Measurements from ENCODE around the gene POU3F1.

The POU3F1 gene

DNA sequence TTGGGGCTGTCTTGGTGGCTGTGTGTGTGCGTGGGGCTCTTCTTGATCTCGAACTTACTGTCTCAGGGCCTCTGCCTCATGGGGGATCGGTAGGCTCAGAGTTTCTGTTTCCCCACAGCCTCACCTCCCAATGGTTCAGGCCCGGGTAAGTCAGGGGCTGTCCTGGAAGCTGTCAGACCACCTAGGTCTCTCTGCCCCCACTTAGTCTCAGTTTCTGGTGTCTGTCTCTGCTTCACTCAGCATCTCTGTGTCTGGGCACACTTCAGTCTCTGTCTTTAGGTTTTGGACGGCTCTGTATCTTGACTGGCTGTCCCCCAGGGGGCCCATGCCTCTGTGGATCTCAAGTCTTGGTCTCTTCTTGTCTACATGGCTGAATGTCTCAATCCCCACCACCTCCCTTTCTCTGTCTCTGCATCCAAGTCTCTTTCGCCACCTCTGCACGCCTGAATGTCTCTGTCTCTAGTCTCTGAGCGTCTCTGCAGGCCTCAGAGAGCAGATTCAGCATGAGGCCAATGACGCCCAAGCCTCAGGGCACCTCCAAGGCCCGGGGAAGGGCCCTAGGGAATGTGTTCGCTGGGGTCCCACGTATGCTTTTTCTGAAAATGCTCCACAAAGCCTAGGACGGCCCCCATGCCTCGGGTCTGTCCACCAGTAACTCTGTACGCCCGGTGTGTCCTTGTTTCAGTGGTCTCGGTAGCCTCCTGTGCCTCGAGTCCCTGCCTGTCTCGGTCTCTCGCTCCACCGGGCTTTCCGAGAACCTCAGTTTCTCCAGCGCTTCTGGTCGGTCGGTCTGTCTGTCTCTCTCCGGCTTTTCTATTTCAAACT lies 42.1 kb downstream of the POU3F1 start:
- no peak for DNase-seq (ENCODE audit: low spot score)

DNA sequence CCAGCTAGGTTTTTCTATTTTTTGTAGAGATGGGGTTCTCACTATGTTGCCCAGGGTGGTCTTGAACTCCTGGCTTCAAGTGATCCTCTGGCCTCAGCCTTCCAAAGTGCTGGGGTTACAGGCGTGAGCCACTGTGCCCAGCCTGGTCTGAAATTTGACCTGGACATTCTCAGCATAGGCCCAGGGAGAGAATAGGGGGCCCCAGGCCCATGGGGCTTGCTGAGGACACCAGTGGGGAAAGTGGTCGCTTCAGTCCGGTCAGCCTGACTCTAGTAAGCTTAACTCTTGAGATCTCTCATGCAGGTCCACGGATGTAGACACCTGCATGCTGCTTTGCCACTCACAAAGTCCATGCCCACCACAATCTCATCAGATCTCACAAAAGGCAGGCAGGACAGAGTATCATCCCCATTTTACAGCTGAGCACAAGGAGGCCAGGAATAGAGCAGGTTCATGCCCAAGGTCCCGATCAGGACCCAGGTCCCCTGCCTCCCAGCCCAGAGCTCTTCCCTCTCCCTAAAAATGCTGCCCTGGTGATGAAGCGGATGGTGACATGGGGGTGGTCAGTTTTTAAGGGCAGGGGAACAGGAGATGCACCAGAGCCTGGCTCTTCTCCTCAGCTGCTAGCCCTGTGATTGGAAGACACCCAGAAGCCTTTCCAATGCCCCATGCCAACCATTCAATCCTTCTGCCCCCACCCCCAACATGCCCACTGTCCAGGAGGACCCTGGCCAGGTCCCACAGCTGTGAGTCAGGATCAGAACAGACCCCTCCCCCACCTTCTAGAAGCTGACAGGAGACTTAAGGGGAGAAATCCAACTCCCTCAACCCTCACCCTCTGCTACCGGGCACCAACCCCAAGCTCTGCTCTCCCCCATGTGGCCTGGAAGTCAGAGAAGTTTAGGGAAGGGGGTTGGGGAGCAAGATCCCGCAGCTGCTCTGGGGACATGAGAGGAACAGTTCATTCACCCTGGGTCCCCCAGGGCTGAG lies 43.0 kb downstream of the POU3F1 start:
- DNase-seq (ENCODE audit: low spot score): no peak

DNA sequence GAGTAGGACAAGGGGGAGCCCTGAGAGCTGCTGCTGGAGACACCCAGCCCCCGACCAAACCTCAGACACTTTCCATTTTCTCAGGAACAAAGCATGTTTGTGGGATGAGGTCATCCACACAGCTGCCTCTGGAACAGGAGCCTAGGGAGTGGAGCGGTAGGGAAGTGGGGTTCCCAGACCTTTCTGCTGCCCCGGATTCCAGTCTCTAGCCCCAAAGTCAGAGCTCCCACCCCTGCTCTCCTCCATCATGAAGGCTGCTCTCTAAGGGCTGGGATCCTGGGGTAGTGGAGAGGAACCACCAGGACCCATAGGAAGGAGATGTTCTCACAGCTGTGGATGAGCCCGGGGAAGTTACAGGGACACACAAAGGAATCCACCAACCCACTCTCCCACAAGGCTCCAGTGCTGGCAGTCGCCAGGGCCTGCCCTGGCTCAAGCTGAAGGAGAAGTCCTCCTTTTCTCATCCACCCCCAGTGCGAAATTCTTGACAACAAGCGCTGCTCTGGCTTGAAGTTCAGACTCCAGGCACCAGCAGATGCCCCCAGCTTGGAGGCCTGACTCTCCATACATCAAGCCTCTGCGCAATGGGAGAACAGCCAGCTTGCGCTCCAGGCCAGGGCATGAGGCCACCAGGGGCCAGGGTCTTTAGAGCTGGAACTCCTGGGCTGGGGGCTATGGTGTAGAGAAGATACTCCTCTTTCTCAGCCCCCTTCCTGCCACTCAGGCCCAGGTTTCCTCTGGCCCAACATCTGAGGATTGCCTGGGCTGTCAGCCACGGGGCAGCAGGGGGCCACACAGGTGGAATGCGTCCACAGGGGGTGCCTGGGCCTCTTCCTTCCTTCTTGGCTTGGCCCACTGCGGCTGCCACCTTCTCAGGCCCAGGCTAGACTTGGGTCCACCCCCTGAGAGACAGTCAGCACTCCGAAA lies 45.8 kb downstream of the POU3F1 start:
- no peak for DNase-seq (ENCODE audit: low spot score)

DNA sequence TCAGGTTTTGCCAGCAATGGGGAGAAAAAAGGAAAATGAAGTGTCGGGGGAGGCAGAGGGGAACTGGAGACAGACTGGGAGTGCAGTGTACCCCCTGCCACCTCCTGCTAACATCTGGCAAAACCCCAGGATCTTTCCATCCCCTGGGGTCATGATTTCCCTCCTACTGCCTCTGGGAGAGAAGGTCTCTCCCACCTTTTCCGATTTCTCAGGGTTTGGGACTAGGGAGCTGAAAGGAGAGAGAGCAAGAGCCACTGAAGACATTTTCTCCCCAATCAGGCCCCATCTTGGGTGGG lies 46.4 kb downstream of the POU3F1 start:
- DNase-seq (ENCODE audit: low spot score): no peak

DNA sequence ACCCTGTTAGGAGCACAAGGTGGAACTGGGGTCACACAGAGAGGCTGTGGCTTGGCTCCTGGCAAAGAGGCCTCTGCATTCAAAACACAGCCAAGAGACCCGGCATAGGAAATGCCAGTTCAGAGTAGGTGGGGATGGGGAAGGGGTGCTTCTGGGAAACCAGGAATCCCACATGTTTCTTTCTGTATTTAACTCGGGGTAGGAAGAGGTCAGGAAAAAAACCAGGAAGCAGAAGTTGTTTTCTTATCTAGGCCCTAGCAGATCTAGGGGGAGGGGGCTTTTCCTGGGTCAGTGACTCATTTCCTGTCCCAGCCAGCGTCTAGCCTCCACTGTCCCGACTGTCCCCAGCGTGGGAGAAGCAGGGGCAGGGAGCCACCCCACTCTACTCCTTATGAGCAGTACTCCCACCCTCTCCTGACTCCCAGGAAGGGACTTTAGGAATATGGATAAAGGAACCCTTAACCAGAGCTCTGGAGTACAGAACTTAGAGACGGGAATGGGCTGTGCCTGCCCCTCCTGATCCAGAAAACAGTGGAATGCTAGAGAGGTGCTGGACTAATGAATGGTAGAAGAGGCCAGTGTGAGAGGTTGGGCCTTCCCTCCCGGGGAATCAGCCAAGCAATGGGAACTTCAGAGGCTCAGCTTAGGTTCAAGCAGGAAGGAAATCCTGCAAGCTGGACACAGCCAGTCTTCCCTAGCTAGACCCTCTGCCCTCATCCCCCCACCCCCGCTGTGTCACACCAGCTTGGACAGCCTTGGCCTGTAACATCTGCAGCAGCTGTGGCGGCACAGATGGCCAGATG lies 47.0 kb downstream of the POU3F1 start:
- no peak for DNase-seq (ENCODE audit: low spot score)

DNA sequence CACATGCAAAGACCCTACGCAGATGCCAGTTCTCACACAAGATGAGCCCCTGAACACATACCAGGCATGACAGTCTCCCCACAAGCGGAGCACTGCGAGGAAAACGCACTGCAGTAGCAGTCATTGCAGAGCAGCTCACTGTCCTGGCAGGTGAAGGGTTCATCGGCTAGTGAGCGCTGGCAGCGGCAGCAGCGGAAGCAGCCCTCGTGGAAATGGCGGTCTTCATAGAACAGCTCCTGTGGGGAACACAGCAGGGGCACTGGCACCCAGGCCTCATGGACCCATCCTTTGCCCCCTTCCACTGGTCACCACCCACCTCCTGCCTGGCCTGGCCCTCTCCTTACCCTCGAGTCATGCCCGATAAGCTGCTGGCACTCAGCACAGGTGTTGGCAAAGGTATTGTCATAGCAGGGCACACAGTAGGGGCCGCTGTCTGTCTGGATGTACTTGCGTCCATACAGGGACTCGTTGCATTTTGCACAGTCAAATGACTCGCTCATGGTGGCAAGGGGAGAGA lies 47.6 kb downstream of the POU3F1 start:
- no peak for DNase-seq (ENCODE audit: low spot score)

DNA sequence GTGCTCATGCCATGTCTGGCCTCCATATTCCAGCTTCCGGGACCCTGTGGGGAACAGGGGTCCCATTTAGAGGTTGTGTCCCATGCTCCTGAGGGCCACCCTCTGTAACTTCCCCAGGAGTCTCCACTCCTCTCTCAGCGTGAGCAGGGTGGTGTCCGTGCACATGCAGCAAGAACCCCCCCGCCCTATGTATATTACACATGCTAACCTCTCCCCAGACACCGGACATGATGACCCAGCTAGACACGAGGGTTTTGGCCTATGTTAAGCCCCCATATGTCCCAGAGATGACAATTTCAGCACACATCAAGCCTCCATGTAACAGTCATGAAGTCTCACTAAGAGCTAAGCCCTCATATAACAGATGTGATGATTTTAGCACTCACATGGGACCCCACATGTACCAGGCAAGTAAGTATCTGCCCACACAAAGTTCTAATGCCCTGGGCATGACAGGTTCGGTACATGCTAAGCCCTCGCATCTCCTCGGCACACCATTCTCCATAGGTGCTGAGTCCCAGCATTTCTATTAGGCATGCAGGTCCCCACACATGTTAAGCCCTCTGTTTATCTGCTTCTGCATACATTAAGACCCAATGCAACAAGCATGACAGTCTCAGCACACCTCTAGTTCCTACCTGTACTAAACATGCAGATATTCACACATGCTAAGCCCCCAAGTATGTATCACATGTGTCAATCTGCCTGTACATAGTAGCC lies 48.3 kb downstream of the POU3F1 start:
- DNase-seq (ENCODE audit: low spot score): no peak

DNA sequence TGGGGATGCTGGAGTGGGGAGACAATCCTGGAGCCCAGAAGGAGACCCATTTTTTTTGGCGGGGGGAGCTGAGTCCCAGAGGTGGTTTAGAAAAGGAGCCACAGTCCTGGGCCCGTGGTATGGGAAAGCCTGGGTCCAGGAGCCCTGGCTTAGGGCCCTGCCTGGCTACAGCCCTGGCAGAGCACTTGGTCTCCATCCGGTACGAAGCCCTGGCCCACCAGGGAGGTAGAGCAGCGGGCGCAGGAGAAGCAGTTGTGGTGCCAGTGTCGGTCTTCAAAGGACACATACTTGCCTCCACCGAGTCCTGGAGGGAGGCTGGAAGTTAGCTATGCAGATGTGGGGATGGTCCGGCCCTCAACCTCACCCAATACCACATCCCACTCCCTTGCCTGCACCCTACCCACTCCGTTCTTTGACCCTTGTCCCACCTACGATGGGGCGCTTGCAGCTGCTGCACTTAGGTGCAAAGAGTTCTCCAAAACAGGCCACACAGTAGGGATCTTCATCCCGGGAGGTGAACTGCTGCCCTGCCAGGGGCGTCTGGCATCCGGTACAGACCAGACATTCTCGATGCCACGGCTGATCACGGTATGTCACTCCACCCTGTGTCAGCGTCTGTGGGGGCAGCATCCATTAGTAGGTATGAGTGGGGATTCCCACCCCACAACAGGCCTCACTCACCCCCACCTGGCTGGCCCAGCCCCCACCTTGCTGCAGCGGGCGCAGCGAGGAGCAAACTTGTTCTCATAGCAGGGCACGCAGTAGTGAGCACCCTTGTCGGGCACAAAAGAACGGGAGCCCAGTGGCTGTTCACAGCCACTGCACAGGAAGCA lies 49.1 kb downstream of the POU3F1 start:
- DNase-seq (ENCODE audit: low spot score): no peak

DNA sequence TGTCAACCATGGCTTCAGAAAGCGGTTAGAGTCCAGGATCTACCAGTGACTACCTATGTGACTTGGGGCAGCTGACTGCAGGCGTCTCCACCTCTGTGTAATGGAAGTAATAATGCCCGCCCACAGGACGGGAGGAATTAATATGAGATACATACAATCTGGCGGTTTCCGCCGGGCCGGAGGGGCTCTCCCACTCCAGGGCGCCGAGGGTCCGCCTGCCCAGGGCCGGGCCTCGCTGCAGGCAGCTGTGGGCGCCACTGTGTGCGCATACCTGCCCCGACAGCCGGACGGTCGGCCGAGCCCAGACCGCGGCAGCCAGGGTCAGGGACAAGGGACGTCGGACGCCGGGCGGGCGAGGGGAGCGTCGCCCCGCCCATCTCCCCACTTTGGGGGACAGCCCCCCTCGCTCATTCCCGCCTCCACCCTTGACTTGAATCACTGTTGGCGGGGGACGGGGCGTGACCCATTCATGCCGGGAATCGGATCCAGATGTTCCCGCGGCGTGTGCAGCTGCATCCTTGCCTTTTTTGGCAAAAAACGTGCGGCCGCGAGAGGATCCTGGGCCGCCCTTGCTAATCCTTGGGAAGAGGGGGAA lies 50.7 kb downstream of the POU3F1 start:
- DNase-seq (ENCODE audit: low spot score): no peak

DNA sequence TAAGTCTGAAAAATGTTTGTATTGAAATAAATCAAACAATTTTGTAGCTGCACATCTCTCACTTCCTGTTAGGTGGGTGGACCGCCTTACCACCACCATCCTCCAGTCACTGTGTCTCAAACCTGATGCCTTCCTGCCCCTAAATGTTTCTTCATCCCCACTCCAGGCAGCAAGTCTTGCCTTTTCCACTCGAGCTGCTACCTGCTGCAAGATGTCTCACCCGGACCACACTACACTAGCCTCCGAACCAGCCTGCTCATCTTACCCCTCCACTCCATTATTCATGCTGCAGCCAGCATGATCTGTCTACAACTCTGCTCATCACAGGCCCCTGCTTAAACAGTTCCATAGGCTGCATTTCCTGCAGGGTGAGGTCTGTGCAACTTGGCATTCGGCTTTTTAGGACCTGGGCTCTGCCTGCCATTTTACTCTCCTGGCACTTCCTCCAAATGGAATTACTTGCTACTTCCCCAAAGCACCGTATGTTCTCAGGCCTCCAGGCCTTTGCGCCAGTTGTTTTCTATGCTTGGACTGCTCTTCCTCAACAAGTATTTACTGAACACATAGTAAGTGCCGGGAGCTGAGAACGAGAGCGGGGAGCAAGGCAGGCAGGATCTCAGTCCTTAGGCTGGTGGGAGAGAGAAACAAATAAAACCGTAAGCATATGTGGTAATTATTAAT lies 51.6 kb downstream of the POU3F1 start:
- no peak for DNase-seq (ENCODE audit: low spot score)
